NT2/D1 (cell line): ENCODE results near the gene ACOXL.

Experiments
- SUZ12 ChIP-seq: IDR thresholded peaks from 2 replicates; pipeline ENCODE4 v1.6.1; 2011; ENCODE audit not compliant: insufficient read length, insufficient read depth; ENCODE audit errors: extremely low read depth
- YY1 ChIP-seq: IDR thresholded peaks from 2 replicates; pipeline ENCODE4 v1.6.1; 2011; ENCODE audit not compliant: insufficient read length, insufficient read depth
- ZNF274 ChIP-seq: IDR thresholded peaks from 2 replicates; pipeline ENCODE4 v1.6.1; 2011; ENCODE audit warnings: mild to moderate bottlenecking, low read depth, low read length

GRCh38 chr2:110716959-110717645 is 15.3 kb upstream of the ACOXL start:
- TF ChIP-seq ZNF274 (no peak), SUZ12 (no peak), YY1 (no peak)
